Measurements from ENCODE around the gene CXorf38.

DNA sequence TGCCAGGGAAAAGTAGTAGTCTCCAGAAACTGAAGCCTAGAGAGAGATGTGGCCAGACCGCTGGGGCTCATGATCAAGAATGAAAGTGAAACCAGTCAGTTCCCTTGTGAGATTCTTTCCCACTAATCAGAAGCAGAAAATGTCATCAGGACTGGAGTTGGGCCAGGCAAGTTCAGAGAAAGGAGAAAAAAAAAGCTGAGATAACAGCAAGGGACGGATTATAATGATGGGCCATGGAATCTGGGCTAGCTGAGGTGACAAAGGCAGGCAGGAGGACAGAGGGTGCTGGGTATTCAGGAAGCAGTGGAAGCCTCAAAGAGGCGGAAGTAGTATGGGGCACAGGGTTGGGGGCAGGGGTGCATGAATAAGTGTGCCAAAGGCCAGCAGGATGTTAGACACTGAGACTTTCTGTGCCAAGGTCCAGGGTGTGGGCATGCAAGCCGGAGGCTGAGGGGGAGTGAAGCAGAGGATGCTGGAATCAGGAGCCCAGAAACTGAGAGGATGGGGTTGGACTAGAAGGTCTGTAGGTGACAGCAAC is 2.5 kb downstream of the CXorf38 start:
- TF ChIP-seq, protein P1, sequence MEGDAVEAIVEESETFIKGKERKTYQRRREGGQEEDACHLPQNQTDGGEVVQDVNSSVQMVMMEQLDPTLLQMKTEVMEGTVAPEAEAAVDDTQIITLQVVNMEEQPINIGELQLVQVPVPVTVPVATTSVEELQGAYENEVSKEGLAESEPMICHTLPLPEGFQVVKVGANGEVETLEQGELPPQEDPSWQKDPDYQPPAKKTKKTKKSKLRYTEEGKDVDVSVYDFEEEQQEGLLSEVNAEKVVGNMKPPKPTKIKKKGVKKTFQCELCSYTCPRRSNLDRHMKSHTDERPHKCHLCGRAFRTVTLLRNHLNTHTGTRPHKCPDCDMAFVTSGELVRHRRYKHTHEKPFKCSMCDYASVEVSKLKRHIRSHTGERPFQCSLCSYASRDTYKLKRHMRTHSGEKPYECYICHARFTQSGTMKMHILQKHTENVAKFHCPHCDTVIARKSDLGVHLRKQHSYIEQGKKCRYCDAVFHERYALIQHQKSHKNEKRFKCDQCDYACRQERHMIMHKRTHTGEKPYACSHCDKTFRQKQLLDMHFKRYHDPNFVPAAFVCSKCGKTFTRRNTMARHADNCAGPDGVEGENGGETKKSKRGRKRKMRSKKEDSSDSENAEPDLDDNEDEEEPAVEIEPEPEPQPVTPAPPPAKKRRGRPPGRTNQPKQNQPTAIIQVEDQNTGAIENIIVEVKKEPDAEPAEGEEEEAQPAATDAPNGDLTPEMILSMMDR (conservative IDR thresholded peaks at IDR 0.05 in 1 of 2, IDR thresholded peaks at IDR 0.05 in 1 of 2; ENCODE audit: extremely low read depth in 1 of 2, insufficient read depth in 1 of 2, low read depth in 1 of 2, low read length in 2 of 2) = no peak
- TF ChIP-seq EZH2 (IDR thresholded peaks at IDR 0.05; ENCODE audit: borderline replicate concordance, low read length) = no peak
